Adrenal gland (tissue), 5 donors: ENCODE data around the gene PM20D1.

ENCODE experiments used
- CTCF ChIP-seq, 6 experiments: fragments of 450-650 bp in 4 of 6; fragments of 200-600 bp in 2 of 6; sonication (generic) in 1 of 6; IDR thresholded peaks; 1 replicate in 5 of 6; 2 replicates in 1 of 6; pipeline versions ENCODE4 v1.5.1 to v1.8.0; 2016 to 2021; ENCODE audit warnings: antibody characterized with exemption in 6 of 6, mild to moderate bottlenecking in 2 of 6, moderate library complexity in 1 of 6
- POLR2A ChIP-seq, 2 donors: fragments of 450-650 bp; IDR thresholded peaks; one replicate each; pipeline ENCODE4 v1.6.1; 2017; ENCODE audit warnings: antibody characterized with exemption in 2 of 2, mild to moderate bottlenecking in 2 of 2, moderate library complexity in 1 of 2
- donor health status: DM: no; HTN: no; CAD: no.

- TF ChIP-seq CTCF (IDR thresholded peaks at IDR 0.05): no peak
- TF ChIP-seq POLR2A (IDR thresholded peaks at IDR 0.05): no peak
Observed at GRCh38 chr1:205794011-205794730, 55.8 kb downstream of the PM20D1 start.
